NCI-H1436 treated with DMSO at 0.1 percent for 48 hours (cell line): ENCODE measurements around the gene UQCR11.

Source experiments
- DNase-seq: peaks from one replicate; lab custom pipeline; 2025; lab: John Stamatoyannopoulos, UW

Gene UQCR11

GRCh38 chr19:1590641-1591397 lies 14.4 kb downstream of the UQCR11 start:
- DNase-seq, result no peak

GRCh38 chr19:1587872-1588271 lies 17.4 kb downstream of the UQCR11 start:
- DNase-seq, result no peak

GRCh38 chr19:1585243-1585580 lies 20.1 kb downstream of the UQCR11 start:
- DNase-seq, result no peak

GRCh38 chr19:1584500-1585242 lies 20.6 kb downstream of the UQCR11 start:
- no peak for DNase-seq

GRCh38 chr19:1582201-1582600 lies 23.1 kb downstream of the UQCR11 start:
- DNase-seq, result no peak

- no peak for DNase-seq
These were observed 24.3 kb downstream of the UQCR11 start for GRCh38 chr19:1580957-1581356.

GRCh38 chr19:1580382-1580781 lies 24.9 kb downstream of the UQCR11 start:
- no peak for DNase-seq

GRCh38 chr19:1579222-1579621 lies 26.0 kb downstream of the UQCR11 start:
- no peak for DNase-seq

- DNase-seq, result no peak
These were observed 27.2 kb downstream of the UQCR11 start for GRCh38 chr19:1577929-1578618.

- no peak for DNase-seq
These were observed 28.0 kb downstream of the UQCR11 start for GRCh38 chr19:1577090-1577928.

GRCh38 chr19:1576242-1577089 lies 28.8 kb downstream of the UQCR11 start:
- no peak for DNase-seq

- DNase-seq, result no peak
These were observed 29.7 kb downstream of the UQCR11 start for GRCh38 chr19:1575323-1576241.

GRCh38 chr19:1574354-1575136 lies 30.7 kb downstream of the UQCR11 start:
- DNase-seq, result no peak

GRCh38 chr19:1572795-1573194 lies 32.5 kb downstream of the UQCR11 start:
- no peak for DNase-seq

- no peak for DNase-seq
These were observed 33.9 kb downstream of the UQCR11 start for GRCh38 chr19:1571358-1571757.

GRCh38 chr19:1570836-1571235 lies 34.4 kb downstream of the UQCR11 start:
- no peak for DNase-seq

- DNase-seq, result no peak
These were observed 35.3 kb downstream of the UQCR11 start for GRCh38 chr19:1569997-1570396.

GRCh38 chr19:1568320-1569019 lies 36.8 kb downstream of the UQCR11 start, which contains the start of gene MEX3D:
MEX3D (minus strand) TSS chr19:1568325; CDS start chr19:1568058, 267 bp downstream.
- DNase-seq, result no peak

GRCh38 chr19:1567848-1568227 lies 37.4 kb downstream of the UQCR11 start:
- DNase-seq, result no peak
